ENCODE measurements around the gene NDUFS8.

NDUFS8 gene

GRCh38 chr11:68061508-68061907, 31.0 kb downstream of the NDUFS8 start:
- Mint-ChIP-seq H3K36me3 (ENCODE audit: low read depth) (peaks cover 78% of the 10 kb centered on the region), H3K27ac (no peak overlapping the region), H3K9me3 (no peaks in the 10 kb centered on the region), H3K4me1 (peaks cover 9% of the 10 kb centered on the region), H3K4me3 (no peak overlapping the region), H3K27me3 (ENCODE audit: low read depth, poor library complexity) (no peaks in the 10 kb centered on the region)
- no peak for DNase-seq
- TF ChIP-seq, protein P1, sequence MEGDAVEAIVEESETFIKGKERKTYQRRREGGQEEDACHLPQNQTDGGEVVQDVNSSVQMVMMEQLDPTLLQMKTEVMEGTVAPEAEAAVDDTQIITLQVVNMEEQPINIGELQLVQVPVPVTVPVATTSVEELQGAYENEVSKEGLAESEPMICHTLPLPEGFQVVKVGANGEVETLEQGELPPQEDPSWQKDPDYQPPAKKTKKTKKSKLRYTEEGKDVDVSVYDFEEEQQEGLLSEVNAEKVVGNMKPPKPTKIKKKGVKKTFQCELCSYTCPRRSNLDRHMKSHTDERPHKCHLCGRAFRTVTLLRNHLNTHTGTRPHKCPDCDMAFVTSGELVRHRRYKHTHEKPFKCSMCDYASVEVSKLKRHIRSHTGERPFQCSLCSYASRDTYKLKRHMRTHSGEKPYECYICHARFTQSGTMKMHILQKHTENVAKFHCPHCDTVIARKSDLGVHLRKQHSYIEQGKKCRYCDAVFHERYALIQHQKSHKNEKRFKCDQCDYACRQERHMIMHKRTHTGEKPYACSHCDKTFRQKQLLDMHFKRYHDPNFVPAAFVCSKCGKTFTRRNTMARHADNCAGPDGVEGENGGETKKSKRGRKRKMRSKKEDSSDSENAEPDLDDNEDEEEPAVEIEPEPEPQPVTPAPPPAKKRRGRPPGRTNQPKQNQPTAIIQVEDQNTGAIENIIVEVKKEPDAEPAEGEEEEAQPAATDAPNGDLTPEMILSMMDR (IDR thresholded peaks at IDR 0.05) = no peak

- Mint-ChIP-seq H3K4me3 (no peak overlapping the region), H3K9me3 (no peaks in the 10 kb centered on the region), H3K36me3 (ENCODE audit: low read depth) (peaks cover 70% of the 10 kb centered on the region), H3K27me3 (ENCODE audit: low read depth, poor library complexity) (no peaks in the 10 kb centered on the region), H3K4me1 (peaks cover 5% of the 10 kb centered on the region), H3K27ac (no peak overlapping the region)
- DNase-seq = no peak
- TF ChIP-seq, protein P1 (IDR thresholded peaks at IDR 0.05) = no peak
Measured at GRCh38 chr11:68064926-68065325, 34.4 kb downstream of the NDUFS8 start.

DNA sequence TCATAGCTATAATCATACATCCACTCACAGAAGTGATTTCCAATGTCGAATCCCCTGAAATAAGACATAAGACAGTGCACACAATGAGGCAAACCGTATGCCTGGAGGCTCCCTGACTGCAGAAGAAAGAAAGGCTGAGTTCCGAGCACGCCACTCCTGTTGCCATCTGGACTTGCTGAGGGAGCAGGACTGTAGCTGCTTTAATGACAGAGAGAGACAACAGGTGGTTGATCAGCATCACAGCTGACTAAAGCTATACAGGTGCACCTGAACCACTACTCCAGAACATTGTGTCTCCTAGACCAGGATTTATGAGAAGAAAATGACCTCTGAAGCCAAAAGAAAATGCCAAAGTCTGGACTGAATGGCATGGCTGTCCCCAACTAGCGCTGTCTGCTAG, 35.4 kb downstream of the NDUFS8 start:
- peaks cover under 1% of the 10 kb centered on the region for H3K4me1 Mint-ChIP-seq
- TF ChIP-seq, protein P1 (IDR thresholded peaks at IDR 0.05) = no peak
- H3K4me3 Mint-ChIP-seq = no peak overlapping the region
- H3K27ac Mint-ChIP-seq = no peak overlapping the region
- peaks cover 2% of the 10 kb centered on the region for H3K27me3 Mint-ChIP-seq (ENCODE audit: low read depth, poor library complexity)
- H3K36me3 Mint-ChIP-seq (ENCODE audit: low read depth) = peaks cover 73% of the 10 kb centered on the region
- no peak for DNase-seq
- no peaks in the 10 kb centered on the region for H3K9me3 Mint-ChIP-seq

DNA sequence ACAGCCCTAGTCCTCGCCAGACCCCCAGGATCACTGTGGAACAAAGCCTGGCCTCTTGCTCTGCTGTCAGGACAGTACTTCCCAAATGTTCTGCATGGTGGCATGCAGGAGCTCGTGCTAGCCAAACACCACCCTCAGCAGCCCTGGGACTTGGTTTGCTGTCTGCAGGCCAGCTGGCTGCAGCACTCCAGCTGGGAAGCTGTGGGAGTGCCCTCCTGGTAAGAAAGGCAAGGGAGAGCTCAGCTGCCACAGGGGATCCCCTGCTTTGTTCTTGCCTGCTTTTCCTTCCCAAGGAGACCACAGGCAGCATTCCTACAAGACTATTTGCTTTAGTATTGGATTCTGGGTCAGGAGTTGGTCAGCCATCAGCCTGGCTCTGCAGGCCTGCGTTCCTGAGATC, 36.3 kb downstream of the NDUFS8 start:
- TF ChIP-seq, protein P1 (IDR thresholded peaks at IDR 0.05) = no peak
- H3K9me3 Mint-ChIP-seq = no peaks in the 10 kb centered on the region
- H3K4me1 Mint-ChIP-seq = no peaks in the 10 kb centered on the region
- H3K36me3 Mint-ChIP-seq (ENCODE audit: low read depth) = peaks cover 75% of the 10 kb centered on the region
- H3K27me3 Mint-ChIP-seq (ENCODE audit: low read depth, poor library complexity) = peaks cover 2% of the 10 kb centered on the region
- H3K4me3 Mint-ChIP-seq = no peak overlapping the region
- H3K27ac Mint-ChIP-seq = no peak overlapping the region
- DNase-seq = no peak

DNA sequence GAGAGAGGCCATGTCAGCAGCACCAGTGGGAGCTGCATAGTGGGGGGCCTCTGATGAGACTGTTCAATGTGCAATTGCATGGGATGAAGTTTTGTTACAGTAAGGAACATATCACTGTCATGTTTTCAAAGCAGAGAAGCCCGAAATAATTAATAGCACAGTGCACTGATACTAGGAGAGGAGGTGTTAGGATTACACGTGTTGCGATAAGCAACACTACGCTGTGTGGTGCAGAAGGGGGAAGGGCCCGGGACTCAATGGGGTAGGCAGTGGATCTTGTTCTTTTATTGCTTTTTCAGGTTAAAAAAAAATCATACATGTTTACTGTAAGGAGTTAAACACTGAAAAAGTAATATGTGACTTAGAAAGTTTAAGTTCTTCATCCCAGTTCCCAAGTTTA, 37.5 kb downstream of the NDUFS8 start:
- Mint-ChIP-seq H3K36me3 (ENCODE audit: low read depth) (peaks cover 67% of the 10 kb centered on the region), H3K9me3 (no peaks in the 10 kb centered on the region), H3K27me3 (ENCODE audit: low read depth, poor library complexity) (peaks cover 2% of the 10 kb centered on the region), H3K27ac (peak overlapping the region; percentile 8), H3K4me3 (no peak overlapping the region), H3K4me1 (no peaks in the 10 kb centered on the region)
- no peak for DNase-seq
- TF ChIP-seq, protein P1 (IDR thresholded peaks at IDR 0.05) = no peak

- peaks cover 2% of the 10 kb centered on the region for H3K27me3 Mint-ChIP-seq (ENCODE audit: low read depth, poor library complexity)
Measured at GRCh38 chr11:68071281-68072048, 41.0 kb downstream of the NDUFS8 start.

More at GRCh38 chr11:68071281-68072048, 41.0 kb downstream of the NDUFS8 start:
- no peak for DNase-seq
- Mint-ChIP-seq H3K36me3 (ENCODE audit: low read depth) (peaks cover 49% of the 10 kb centered on the region), H3K9me3 (no peaks in the 10 kb centered on the region), H3K27ac (peak overlapping the region; percentile 61), H3K4me3 (no peak overlapping the region), H3K4me1 (no peaks in the 10 kb centered on the region)
- TF ChIP-seq, protein P1 (IDR thresholded peaks at IDR 0.05) = no peak
